ENCODE measurements around the gene MRAP2.
"Not testable (repeated sequence)": the region's sequence is repeated elsewhere in the genome, so short reads cannot be mapped to it uniquely, and the experiment has no call there.

- TF ChIP-seq EP300 (conservative IDR thresholded peaks at IDR 0.05; ENCODE audit: poor library complexity, severe bottlenecking); POLR2AphosphoS5 (IDR thresholded peaks at IDR 0.05); CTCF (IDR thresholded peaks at IDR 0.05; ENCODE audit: poor library complexity, severe bottlenecking); RAD21 (conservative IDR thresholded peaks at IDR 0.05); EZH2 (IDR thresholded peaks at IDR 0.05; ENCODE audit: borderline replicate concordance, insufficient read depth, low read length, poor library complexity, severe bottlenecking); MXI1 (conservative IDR thresholded peaks at IDR 0.05; ENCODE audit: poor library complexity, severe bottlenecking): not testable (repeated sequence)
These were observed 35.3 kb downstream of the MRAP2 start for GRCh38 chr6:84068873-84069272.

All from neural cell (in vitro differentiated cells).